Measurements from ENCODE around the gene ANKFY1.
"Not testable (repeated sequence)": the region's sequence is repeated elsewhere in the genome, so short reads cannot be mapped to it uniquely, and the experiment has no call there.

The ANKFY1 gene

DNA sequence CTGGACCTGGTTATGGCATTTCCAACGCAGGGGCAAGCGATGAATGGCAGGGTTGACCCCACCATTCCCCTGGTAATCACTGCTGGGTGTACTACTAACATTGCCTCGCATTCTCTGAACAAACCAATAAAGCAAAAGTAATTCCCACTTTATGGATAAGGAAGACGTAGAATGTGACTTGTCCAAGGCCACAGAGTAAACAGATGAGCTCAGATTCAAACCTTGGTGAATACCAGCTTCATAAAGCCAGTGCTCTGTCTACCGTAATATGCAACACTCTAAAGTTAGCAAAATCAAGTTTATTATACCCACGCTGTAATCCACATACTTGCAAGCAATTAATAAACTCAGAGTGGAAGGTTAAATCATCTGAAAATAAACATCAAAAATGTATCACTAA is 59.6 kb downstream of the ANKFY1 start:
- no peak for TF ChIP-seq CTCF (IDR thresholded peaks at IDR 0.05; ENCODE audit: extremely low read depth, missing control alignments)
- no peak for DNase-seq (ENCODE audit: low spot score)

DNA sequence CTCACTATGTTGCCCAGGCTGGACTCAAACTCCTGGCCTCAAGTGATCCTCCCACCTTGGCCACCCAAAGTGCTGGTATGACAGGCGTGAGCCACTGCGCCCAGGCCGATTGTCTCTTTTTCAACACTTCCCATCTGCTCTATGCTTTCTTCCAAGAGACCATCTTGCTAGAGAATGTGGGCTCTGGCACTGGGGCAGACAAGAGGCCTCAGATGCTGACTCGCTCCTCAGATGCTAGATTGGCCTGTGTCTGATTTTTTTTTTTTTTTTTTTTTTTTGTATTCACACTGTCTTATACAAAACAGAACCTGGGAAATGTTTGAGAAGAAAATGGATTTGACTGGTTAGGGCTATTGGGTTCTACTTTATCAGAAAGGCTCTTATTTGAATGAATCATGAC is 62.6 kb downstream of the ANKFY1 start:
- TF ChIP-seq CTCF (IDR thresholded peaks at IDR 0.05; ENCODE audit: extremely low read depth, missing control alignments) = no peak
- no peak for DNase-seq (ENCODE audit: low spot score)

GRCh38 chr17:4199818-4200402 is 63.9 kb downstream of the ANKFY1 start:
- DNase-seq (ENCODE audit: low spot score) = peak; percentile 76
- peak; percentile 73 for TF ChIP-seq CTCF (IDR thresholded peaks at IDR 0.05; ENCODE audit: extremely low read depth, missing control alignments)

- TF ChIP-seq CTCF (IDR thresholded peaks at IDR 0.05; ENCODE audit: extremely low read depth, missing control alignments) = no peak
- DNase-seq (ENCODE audit: low spot score) = no peak
These were observed 64.8 kb downstream of the ANKFY1 start for GRCh38 chr17:4198995-4199394.

DNA sequence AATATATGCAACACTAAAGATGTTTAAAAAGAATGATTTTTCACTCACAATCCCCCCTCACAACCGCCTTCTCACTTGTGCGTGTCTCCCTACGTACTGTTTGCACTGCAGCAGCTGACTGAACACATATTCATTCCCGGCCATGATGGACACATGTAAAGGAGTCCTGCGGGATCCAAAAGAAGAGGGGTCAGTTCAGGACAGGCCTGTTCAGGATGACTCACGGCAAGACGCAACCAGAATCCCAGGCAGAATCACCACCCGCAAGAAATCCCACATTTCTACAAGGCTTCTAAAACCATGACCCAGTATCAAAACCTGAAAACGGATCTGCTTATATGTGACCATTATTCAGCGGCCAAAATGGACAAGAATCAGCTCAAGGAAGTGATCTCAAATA is 68.5 kb downstream of the ANKFY1 start:
- DNase-seq (ENCODE audit: low spot score) = no peak
- TF ChIP-seq CTCF (IDR thresholded peaks at IDR 0.05; ENCODE audit: extremely low read depth, missing control alignments) = no peak

GRCh38 chr17:4194796-4195195 is 69.0 kb downstream of the ANKFY1 start:
- no peak for TF ChIP-seq CTCF (IDR thresholded peaks at IDR 0.05; ENCODE audit: extremely low read depth, missing control alignments)
- no peak for DNase-seq (ENCODE audit: low spot score)

DNA sequence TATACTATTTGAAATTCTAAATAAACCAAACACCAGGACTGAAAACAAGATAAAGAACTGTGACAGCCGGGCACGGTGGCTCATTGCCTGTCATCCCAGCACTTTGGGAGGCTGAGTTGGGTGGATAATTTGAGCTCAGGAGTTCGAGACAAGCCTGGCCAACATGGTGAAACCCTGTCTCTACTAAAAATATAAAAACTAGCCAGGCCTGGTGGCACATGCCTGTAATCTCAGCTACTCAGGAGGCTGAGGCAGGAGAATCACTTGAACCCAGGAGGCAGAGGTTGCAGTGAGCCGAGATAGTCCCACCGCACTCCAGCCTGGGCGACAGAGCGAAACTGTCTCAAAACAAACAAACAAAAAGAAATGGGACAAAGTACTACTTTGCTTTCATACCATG is 73.0 kb downstream of the ANKFY1 start:
- DNase-seq (ENCODE audit: low spot score) = not testable (repeated sequence)

DNA sequence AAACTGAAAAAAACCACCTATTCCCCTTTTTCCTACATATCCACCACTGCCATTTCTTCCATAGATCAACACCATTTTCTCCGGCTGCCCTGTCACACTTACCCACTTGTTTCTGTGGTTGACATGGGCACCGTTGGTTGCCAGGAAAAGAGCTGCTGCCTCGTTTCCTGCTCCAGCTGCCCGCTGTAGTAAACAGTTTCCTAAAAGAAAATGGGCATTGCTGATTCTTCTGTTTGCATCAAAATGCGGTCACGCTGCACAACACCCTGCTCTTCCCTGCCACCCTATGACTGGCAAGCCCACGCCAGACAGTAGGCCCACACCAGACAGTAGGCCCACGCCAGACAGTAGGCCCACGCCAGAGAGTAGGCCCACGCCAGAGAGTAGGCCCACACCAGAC is 74.5 kb downstream of the ANKFY1 start:
- no peak for DNase-seq (ENCODE audit: low spot score)
- no peak for TF ChIP-seq CTCF (IDR thresholded peaks at IDR 0.05; ENCODE audit: extremely low read depth, missing control alignments)

All from GM20000 (cell line).